CD14-positive monocyte (primary cell): ENCODE data around the gene SH3PXD2A. TPM values are rescaled to one million over a fixed set of nuclear protein-coding genes. Genes with fewer than 3 reads are reported as not detected.
A peak's percentile ranks its signal among the peaks of the same experiment; 100 is the strongest.

Experiments
- DNase-seq, 3 donors: peaks; one replicate each; pipeline ENCODE4 v3.0.0-alpha.2; 2011 to 2022
- H2AFZ ChIP-seq: 2 replicates; pipeline ENCODE4 v1.6.0; 2012; ENCODE audit warnings: mild to moderate bottlenecking, low read depth, low read length, inconsistent platforms; ENCODE audit not compliant: insufficient read depth, poor library complexity, severe bottlenecking
- H3K27ac ChIP-seq, 2 donors: 1 replicate in 1 of 2; 2 replicates in 1 of 2; pipeline ENCODE4 v1.5.1; 2012 to 2013; ENCODE audit warnings: low read length in 2 of 2, control low read depth in 1 of 2, inconsistent platforms in 1 of 2, low read depth in 1 of 2, mild to moderate bottlenecking in 1 of 2
- H3K27me3 ChIP-seq, 2 donors: one replicate each; pipeline versions ENCODE4 v1.6.0 to v1.6.1; 2011 to 2013; ENCODE audit warnings: low read length in 2 of 2; ENCODE audit not compliant: control insufficient read depth in 2 of 2, insufficient read depth in 2 of 2
- H3K36me3 ChIP-seq, 2 donors: replicated peaks in 1 of 2; 1 replicate in 1 of 2; 2 replicates in 1 of 2; pipeline versions ENCODE4 v1.5.1 to v1.6.1; 2012 to 2013; ENCODE audit warnings: low read length in 2 of 2, control low read depth in 1 of 2, inconsistent platforms in 1 of 2, mild to moderate bottlenecking in 1 of 2; ENCODE audit not compliant: insufficient read depth in 2 of 2, control insufficient read depth in 1 of 2
- H3K4me1 ChIP-seq, 2 donors: 1 replicate in 1 of 2; 2 replicates in 1 of 2; pipeline versions ENCODE4 v1.5.1 to v1.6.1; 2012 to 2013; ENCODE audit warnings: low read length in 2 of 2, control low read depth in 1 of 2, inconsistent platforms in 1 of 2, mild to moderate bottlenecking in 1 of 2, moderate library complexity in 1 of 2; ENCODE audit not compliant: insufficient read depth in 2 of 2, control insufficient read depth in 1 of 2
- H3K4me2 ChIP-seq: replicated peaks from 2 replicates; pipeline ENCODE3; 2012; ENCODE audit warnings: low read length, moderate library complexity, mild to moderate bottlenecking; ENCODE audit not compliant: poor library complexity, severe bottlenecking; ENCODE audit errors: extremely low read depth
- H3K4me3 ChIP-seq, 3 experiments: fragments of 200-600 bp in 1 of 3; sonication (generic) in 1 of 3; replicated peaks in 1 of 3; 1 replicate in 2 of 3; 2 replicates in 1 of 3; pipeline ENCODE4 v1.5.1; 2011 to 2013; ENCODE audit warnings: low read length in 3 of 3, mild to moderate bottlenecking in 3 of 3, control low read depth in 2 of 3, low read depth in 2 of 3, inconsistent platforms in 1 of 3, moderate library complexity in 1 of 3
- H3K79me2 ChIP-seq: 2 replicates; pipeline ENCODE4 v1.6.0; 2012; ENCODE audit warnings: mild to moderate bottlenecking, control low read depth, inconsistent platforms, low read length, moderate library complexity; ENCODE audit not compliant: insufficient read depth
- H3K9ac ChIP-seq: 2 replicates; pipeline ENCODE4 v1.6.0; 2017; ENCODE audit warnings: low read length, mild to moderate bottlenecking; ENCODE audit not compliant: insufficient read depth, poor library complexity, severe bottlenecking
- H3K9me3 ChIP-seq, 2 donors: replicated peaks in 1 of 2; 1 replicate in 1 of 2; 2 replicates in 1 of 2; pipeline versions ENCODE4 v1.5.1 to v1.6.1; 2012 to 2013; ENCODE audit warnings: low read length in 2 of 2, control low read depth in 1 of 2; ENCODE audit not compliant: control insufficient read depth in 1 of 2, insufficient read depth in 1 of 2
- H4K20me1 ChIP-seq: 2 replicates; pipeline ENCODE4 v1.6.0; 2012; ENCODE audit warnings: mild to moderate bottlenecking, low read length, control low read depth, moderate library complexity; ENCODE audit not compliant: insufficient read depth
- H3K27ac Mint-ChIP-seq, 7 donors: one replicate each; pipeline ENCODE4 v1.8.0; 2020; ENCODE audit warnings: mild to moderate bottlenecking in 7 of 7, mixed read lengths in 7 of 7, moderate library complexity in 6 of 7, inconsistent platforms in 2 of 7
- H3K27me3 Mint-ChIP-seq, 3 donors: one replicate each; pipeline ENCODE4 v1.8.0; 2021 to 2022; ENCODE audit warnings: low read depth in 3 of 3, mild to moderate bottlenecking in 3 of 3, mixed read lengths in 3 of 3, moderate library complexity in 3 of 3, inconsistent platforms in 1 of 3
- H3K36me3 Mint-ChIP-seq, 2 donors: one replicate each; pipeline ENCODE4 v1.8.0; 2020; ENCODE audit warnings: mixed read lengths in 2 of 2, inconsistent platforms in 1 of 2, mild to moderate bottlenecking in 1 of 2
- H3K4me1 Mint-ChIP-seq: one replicate; pipeline ENCODE4 v1.8.0; 2020; ENCODE audit warnings: mild to moderate bottlenecking, mixed read lengths
- H3K4me3 Mint-ChIP-seq, 2 donors: one replicate each; pipeline ENCODE4 v1.8.0; 2020; ENCODE audit warnings: mild to moderate bottlenecking in 2 of 2, mixed read lengths in 2 of 2, moderate library complexity in 1 of 2
- H3K9me3 Mint-ChIP-seq, 7 donors: one replicate each; pipeline ENCODE4 v1.8.0; 2020 to 2022; ENCODE audit warnings: mixed read lengths in 7 of 7, mild to moderate bottlenecking in 6 of 7, moderate library complexity in 6 of 7, inconsistent platforms in 2 of 7
- WGBS: methylation state at CpG from one replicate; pipeline ENCODE4 v1.1.5; 2013; ENCODE audit warnings: missing lambda C conversion rate; ENCODE audit not compliant: insufficient coverage; 5-methylcytosine and 5-hydroxymethylcytosine counted together
- intact Hi-C, 2 donors: fragments of 100-400 bp; cut with micrococcal nuclease; formaldehyde crosslinking; loops; one replicate each; pipeline versions ENCODE4 v1.15.0 to v1.15.1; 2023
- polyA plus RNA-seq, 3 donors: library from polyadenylated mRNA; depleted of rRNA in 1 of 3; unstranded in 2 of 3; stranded (reverse) in 1 of 3; fragments of 300-500 nt in 2 of 3; fragments of >200 nt in 1 of 3; fragmentation: Illumina TruSeq in 2 of 3; gene quantifications; 1 replicate in 2 of 3; 2 replicates in 1 of 3; pipeline ENCODE4 v1.2.3, GENCODE V29; 2012 to 2021
- TF ChIP-seq, protein P1 (sequence below): fragments of 200-600 bp; IDR thresholded peaks from one replicate; pipeline ENCODE4 v1.8.0; 2022; ENCODE audit warnings: antibody characterized with exemption, mild to moderate bottlenecking

SH3PXD2A gene
- polyA plus RNA-seq, 3 donors = 0.01 to 0.76 (median 0.05) TPM

DNA sequence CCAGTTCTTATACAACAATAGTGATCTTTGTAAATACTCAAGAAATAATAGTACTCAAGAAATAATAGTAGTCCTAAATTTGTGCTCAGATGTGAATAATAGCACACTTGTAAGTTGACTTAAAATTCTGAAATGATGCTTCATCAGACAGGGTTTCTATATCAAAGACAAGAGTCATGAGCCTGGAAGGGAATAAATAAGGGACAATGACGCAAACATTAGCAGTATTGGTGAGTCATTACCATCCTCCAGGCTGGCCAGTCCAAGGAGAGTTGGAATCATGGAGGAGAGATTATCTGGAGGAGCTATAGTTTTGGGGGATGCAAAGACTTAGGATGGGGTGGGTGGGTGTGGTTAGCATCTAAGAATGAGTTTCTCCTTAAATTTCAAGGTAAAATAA lies 6.1 kb upstream of the SH3PXD2A start:
- H3K27me3 Mint-ChIP-seq = peaks cover 7 to 15% (median 11%) of the 10 kb centered on the region in 3 donors
- intact Hi-C loops = no loop called here
- Histone ChIP-seq H3K27me3 (peaks cover 0 to 3% of the 10 kb centered on the region in 2 donors), H3K4me1 (peaks cover 0 to 4% of the 10 kb centered on the region in 2 donors), H3K27ac (no peak overlapping the region), H3K4me3 (no peak overlapping the region), H3K9me3 (peaks cover 2 to 9% of the 10 kb centered on the region in 2 donors), H3K79me2 (no peaks in the 10 kb centered on the region), H3K9ac (no peak overlapping the region), H2AFZ (no peak overlapping the region), H4K20me1 (no peaks in the 10 kb centered on the region), H3K4me2 (no peak overlapping the region), H3K36me3 (no peaks in the 10 kb centered on the region)
- WGBS = no CpG with 5 or more reads among the region's 1 CpG
- TF ChIP-seq, protein P1, sequence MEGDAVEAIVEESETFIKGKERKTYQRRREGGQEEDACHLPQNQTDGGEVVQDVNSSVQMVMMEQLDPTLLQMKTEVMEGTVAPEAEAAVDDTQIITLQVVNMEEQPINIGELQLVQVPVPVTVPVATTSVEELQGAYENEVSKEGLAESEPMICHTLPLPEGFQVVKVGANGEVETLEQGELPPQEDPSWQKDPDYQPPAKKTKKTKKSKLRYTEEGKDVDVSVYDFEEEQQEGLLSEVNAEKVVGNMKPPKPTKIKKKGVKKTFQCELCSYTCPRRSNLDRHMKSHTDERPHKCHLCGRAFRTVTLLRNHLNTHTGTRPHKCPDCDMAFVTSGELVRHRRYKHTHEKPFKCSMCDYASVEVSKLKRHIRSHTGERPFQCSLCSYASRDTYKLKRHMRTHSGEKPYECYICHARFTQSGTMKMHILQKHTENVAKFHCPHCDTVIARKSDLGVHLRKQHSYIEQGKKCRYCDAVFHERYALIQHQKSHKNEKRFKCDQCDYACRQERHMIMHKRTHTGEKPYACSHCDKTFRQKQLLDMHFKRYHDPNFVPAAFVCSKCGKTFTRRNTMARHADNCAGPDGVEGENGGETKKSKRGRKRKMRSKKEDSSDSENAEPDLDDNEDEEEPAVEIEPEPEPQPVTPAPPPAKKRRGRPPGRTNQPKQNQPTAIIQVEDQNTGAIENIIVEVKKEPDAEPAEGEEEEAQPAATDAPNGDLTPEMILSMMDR = no peak
- peaks cover 0 to 5% of the 10 kb centered on the region in 2 donors for H3K36me3 Mint-ChIP-seq
- no peak overlapping the region for H3K27ac Mint-ChIP-seq
- peaks cover 7 to 17% (median 11%) of the 10 kb centered on the region in 7 donors for H3K9me3 Mint-ChIP-seq
- H3K4me1 Mint-ChIP-seq = peaks cover under 1% of the 10 kb centered on the region
- H3K4me3 Mint-ChIP-seq = no peak overlapping the region
- no peak for DNase-seq

DNA sequence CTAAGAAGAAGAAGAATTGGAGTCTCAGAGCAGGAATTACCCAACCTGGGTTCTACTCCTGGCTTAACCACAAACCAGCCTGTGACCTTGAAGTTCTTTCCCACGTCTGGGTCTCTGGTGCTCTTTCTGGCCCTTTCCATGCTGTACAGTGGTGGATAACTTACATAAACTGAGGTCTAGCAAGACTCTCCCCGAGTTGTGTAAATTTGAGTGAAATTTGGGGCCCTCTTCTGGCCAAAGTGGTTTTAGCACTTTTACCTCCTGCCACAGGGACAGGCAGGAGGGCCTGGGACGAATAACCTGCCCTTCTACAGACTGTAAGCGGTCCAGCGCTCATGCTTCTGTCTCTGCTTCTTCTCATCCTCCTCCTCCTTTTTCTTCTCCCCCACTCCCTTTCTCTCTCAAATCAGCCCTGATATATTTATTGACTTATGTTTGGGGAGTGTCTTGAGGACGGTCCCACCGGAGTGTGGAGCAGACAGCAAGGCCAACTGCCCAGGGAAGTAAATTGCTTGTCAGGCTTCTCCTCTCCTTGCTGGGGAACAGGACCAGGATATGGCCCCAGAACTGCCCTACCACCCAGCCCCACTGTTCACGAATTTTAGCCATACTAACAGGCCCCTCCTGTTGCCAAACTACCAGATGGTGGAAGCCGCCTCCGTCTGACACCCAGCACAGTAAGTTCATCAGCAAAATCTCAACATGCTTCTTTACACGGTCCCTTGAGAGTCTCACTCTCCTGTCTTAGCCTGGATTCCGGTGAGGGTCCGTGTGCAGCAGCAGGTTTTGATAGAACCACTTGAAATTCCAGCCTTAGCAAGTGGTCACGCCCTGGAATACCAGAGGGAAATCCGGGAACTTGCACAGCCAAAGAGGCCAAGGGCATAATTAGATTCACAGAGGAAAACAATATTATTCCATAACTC lies 4.0 kb upstream of the SH3PXD2A start:
- H3K36me3 ChIP-seq = no peaks in the 10 kb centered on the region
- no peak overlapping the region for H3K4me2 ChIP-seq
- Mint-ChIP-seq H3K27ac (no peak overlapping the region), H3K4me3 (no peak overlapping the region), H3K36me3 (peaks cover 0 to 11% of the 10 kb centered on the region in 2 donors), H3K27me3 (peaks cover 17 to 30% (median 25%) of the 10 kb centered on the region in 3 donors), H3K4me1 (peaks cover 11% of the 10 kb centered on the region), H3K9me3 (peaks cover 0 to 9% (median 3%) of the 10 kb centered on the region in 7 donors)
- no peak overlapping the region for H3K9ac ChIP-seq
- H3K9me3 ChIP-seq = peaks cover 0 to 5% of the 10 kb centered on the region in 2 donors
- intact Hi-C loops = loop anchor here (2.0 kb wide), 1 partner anchor 147 kb away; no protein-coding TSS in a partner anchor
- peaks cover 19% of the 10 kb centered on the region in 2 donors for H3K4me1 ChIP-seq
- H3K79me2 ChIP-seq = no peaks in the 10 kb centered on the region
- H3K4me3 ChIP-seq = no peak overlapping the region
- TF ChIP-seq, protein P1 = peak; percentile 73
- H3K27me3 ChIP-seq = peaks cover 14 to 18% of the 10 kb centered on the region in 2 donors
- H3K27ac ChIP-seq = no peak overlapping the region
- no peaks in the 10 kb centered on the region for H4K20me1 ChIP-seq
- WGBS = 89% methylated on average over 6 of the region's 15 CpGs
- H2AFZ ChIP-seq = no peak overlapping the region
- peak; percentile 10 to 37 (median 10) for DNase-seq
